DND-41 (cell line): ENCODE results near the gene ANAPC4.

ENCODE experiments used
- ATAC-seq: fragments of 200-7000 bp; cut with Tn5 transposase; 3 replicates; pipeline ENCODE4 v1.9.1; 2021; ENCODE audit warnings: low read depth; ENCODE audit not compliant: insufficient read depth
- DNase-seq: peaks from one replicate; pipeline ENCODE4 v3.0.0-alpha.2; 2020
- H2AFZ ChIP-seq: 2 replicates; pipeline ENCODE4 v1.6.0; 2012; ENCODE audit warnings: low read depth, low read length
- H3K27ac ChIP-seq: 2 replicates; pipeline ENCODE4 v1.5.1; 2012; ENCODE audit warnings: low read length, inconsistent platforms
- H3K27me3 ChIP-seq: fragments of 200-600 bp; sonication (generic); 2 replicates; pipeline ENCODE4 v1.6.0; 2012; ENCODE audit warnings: low read length, mild to moderate bottlenecking, inconsistent platforms; ENCODE audit not compliant: insufficient read depth, poor library complexity
- H3K36me3 ChIP-seq: 2 replicates; pipeline ENCODE4 v1.5.1; 2012; ENCODE audit warnings: low read length, inconsistent platforms; ENCODE audit not compliant: insufficient read depth
- H3K4me1 ChIP-seq: 2 replicates; pipeline ENCODE4 v1.5.1; 2012; ENCODE audit warnings: mild to moderate bottlenecking, low read length; ENCODE audit not compliant: insufficient read depth
- H3K4me2 ChIP-seq: 2 replicates; pipeline ENCODE4 v1.6.0; 2012; ENCODE audit warnings: mild to moderate bottlenecking, moderate library complexity, low read length, inconsistent platforms; ENCODE audit not compliant: insufficient read depth
- H3K4me3 ChIP-seq, 2 experiments: fragments of 200-600 bp in 1 of 2; shearing (Covaris generic) in 1 of 2; 2 replicates each; pipeline ENCODE4 v1.5.1; 2012 to 2016; ENCODE audit warnings: inconsistent platforms in 2 of 2, low read length in 2 of 2, mild to moderate bottlenecking in 2 of 2, low read depth in 1 of 2, moderate library complexity in 1 of 2
- H3K79me2 ChIP-seq: 2 replicates; pipeline ENCODE4 v1.6.0; 2012; ENCODE audit warnings: low read length, inconsistent platforms; ENCODE audit not compliant: insufficient read depth
- H3K9ac ChIP-seq: 2 replicates; pipeline ENCODE4 v1.6.0; 2012; ENCODE audit warnings: low read depth, mild to moderate bottlenecking, inconsistent platforms, low read length, moderate library complexity
- H3K9me3 ChIP-seq: 2 replicates; pipeline ENCODE4 v1.5.1; 2012; ENCODE audit warnings: low read length, moderate library complexity, mild to moderate bottlenecking, inconsistent platforms; ENCODE audit not compliant: insufficient read depth, severe bottlenecking
- H4K20me1 ChIP-seq: 2 replicates; pipeline ENCODE4 v1.6.0; 2012; ENCODE audit warnings: low read length; ENCODE audit not compliant: insufficient read depth
- CTCF ChIP-seq: IDR thresholded peaks from 2 replicates; pipeline ENCODE4 v1.5.1; 2012; ENCODE audit warnings: borderline replicate concordance, low read length, moderate library complexity, mild to moderate bottlenecking; ENCODE audit not compliant: poor library complexity, severe bottlenecking; ENCODE audit errors: extremely low read depth
- EZH2 ChIP-seq: IDR thresholded peaks from 3 replicates; pipeline ENCODE4 v1.6.1; 2012; ENCODE audit warnings: borderline replicate concordance, low read depth, mild to moderate bottlenecking, moderate library complexity, low read length, inconsistent platforms; ENCODE audit not compliant: severe bottlenecking

ANAPC4 gene

GRCh38 chr4:25427871-25428270 lies 50.8 kb downstream of the ANAPC4 start:
- no peaks in the 10 kb centered on the region for H3K27me3 ChIP-seq
- no peaks in the 10 kb centered on the region for H3K79me2 ChIP-seq
- no peak overlapping the region for H2AFZ ChIP-seq
- no peaks in the 10 kb centered on the region for H3K9me3 ChIP-seq
- ATAC-seq (no peak), DNase-seq (no peak)
- no peaks in the 10 kb centered on the region for H3K4me1 ChIP-seq
- H3K27ac ChIP-seq = no peak overlapping the region
- H3K9ac ChIP-seq = no peak overlapping the region
- H3K4me3 ChIP-seq = no peak overlapping the region
- H3K4me2 ChIP-seq = no peak overlapping the region
- no peaks in the 10 kb centered on the region for H3K36me3 ChIP-seq
- TF ChIP-seq CTCF = no peak
- no peak for TF ChIP-seq EZH2
- H4K20me1 ChIP-seq = no peaks in the 10 kb centered on the region

DNA sequence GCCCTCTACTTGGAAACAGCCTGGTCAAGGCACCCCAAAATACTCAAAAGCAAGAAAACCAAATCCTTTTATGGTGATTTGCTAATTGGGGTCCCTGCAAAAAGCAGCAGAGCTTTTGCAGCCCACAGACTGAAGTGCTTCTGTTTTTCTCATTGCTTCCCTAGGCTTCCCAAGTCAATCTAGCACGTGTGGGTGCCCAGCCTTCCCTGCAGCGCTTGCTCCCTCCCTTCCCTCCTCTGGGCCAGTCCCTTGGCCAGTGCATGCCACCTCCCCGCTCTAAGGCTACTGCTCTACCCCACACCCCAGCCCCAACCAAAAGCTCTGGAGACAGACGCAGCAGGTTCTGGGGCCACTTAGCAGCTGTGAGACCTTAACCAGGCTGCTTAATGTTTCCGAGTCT lies 53.6 kb downstream of the ANAPC4 start:
- no peaks in the 10 kb centered on the region for H3K79me2 ChIP-seq
- H3K4me2 ChIP-seq = no peak overlapping the region
- H3K4me3 ChIP-seq = no peak overlapping the region
- H3K27ac ChIP-seq = no peak overlapping the region
- H3K36me3 ChIP-seq = no peaks in the 10 kb centered on the region
- no peaks in the 10 kb centered on the region for H3K27me3 ChIP-seq
- no peaks in the 10 kb centered on the region for H3K9me3 ChIP-seq
- TF ChIP-seq EZH2 (no peak), CTCF (no peak)
- no peaks in the 10 kb centered on the region for H3K4me1 ChIP-seq
- no peak for DNase-seq
- H4K20me1 ChIP-seq = no peaks in the 10 kb centered on the region
- H2AFZ ChIP-seq = no peak overlapping the region
- ATAC-seq = no peak
- H3K9ac ChIP-seq = no peak overlapping the region

GRCh38 chr4:25433966-25434827 lies 57.1 kb downstream of the ANAPC4 start:
- DNase-seq (no peak), ATAC-seq (no peak)
- Histone ChIP-seq H3K27me3 (no peaks in the 10 kb centered on the region), H3K9ac (no peak overlapping the region), H4K20me1 (no peaks in the 10 kb centered on the region), H3K36me3 (no peaks in the 10 kb centered on the region), H3K4me1 (no peaks in the 10 kb centered on the region), H3K9me3 (no peaks in the 10 kb centered on the region), H3K27ac (no peak overlapping the region), H3K4me3 (no peak overlapping the region), H3K79me2 (no peaks in the 10 kb centered on the region), H2AFZ (no peak overlapping the region), H3K4me2 (no peak overlapping the region)
- TF ChIP-seq EZH2 (no peak), CTCF (no peak)
